Measurements from ENCODE around the gene IGFBP3.
"Not testable (repeated sequence)": the region's sequence is repeated elsewhere in the genome, so short reads cannot be mapped to it uniquely, and the experiment has no call there.

DNA sequence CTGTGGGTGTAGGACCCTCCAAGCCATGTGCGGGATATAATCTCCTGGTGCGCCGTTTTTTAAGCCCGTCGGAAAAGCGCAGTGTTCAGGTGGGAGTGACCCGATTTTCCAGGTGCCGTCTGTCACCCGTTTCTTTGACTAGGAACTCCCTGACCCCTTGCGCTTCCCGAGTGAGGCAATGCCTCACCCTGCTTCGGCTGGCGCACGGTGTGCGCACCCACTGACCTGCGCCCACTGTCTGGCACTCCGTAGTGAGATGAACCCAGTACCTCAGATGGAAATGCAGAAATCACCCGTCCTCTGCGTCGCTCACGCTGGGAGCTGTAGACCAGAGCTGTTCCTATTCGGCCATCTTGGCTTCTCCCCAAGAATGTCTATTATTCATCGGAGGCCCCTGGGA is 32.0 kb upstream of the IGFBP3 start:
- TF ChIP-seq EZH2phosphoT487 (IDR thresholded peaks at IDR 0.05; ENCODE audit: low read length); EZH2 (optimal IDR thresholded peaks at IDR 0.05; ENCODE audit: low read depth, low read length): not testable (repeated sequence)
- TF ChIP-seq, protein P1, sequence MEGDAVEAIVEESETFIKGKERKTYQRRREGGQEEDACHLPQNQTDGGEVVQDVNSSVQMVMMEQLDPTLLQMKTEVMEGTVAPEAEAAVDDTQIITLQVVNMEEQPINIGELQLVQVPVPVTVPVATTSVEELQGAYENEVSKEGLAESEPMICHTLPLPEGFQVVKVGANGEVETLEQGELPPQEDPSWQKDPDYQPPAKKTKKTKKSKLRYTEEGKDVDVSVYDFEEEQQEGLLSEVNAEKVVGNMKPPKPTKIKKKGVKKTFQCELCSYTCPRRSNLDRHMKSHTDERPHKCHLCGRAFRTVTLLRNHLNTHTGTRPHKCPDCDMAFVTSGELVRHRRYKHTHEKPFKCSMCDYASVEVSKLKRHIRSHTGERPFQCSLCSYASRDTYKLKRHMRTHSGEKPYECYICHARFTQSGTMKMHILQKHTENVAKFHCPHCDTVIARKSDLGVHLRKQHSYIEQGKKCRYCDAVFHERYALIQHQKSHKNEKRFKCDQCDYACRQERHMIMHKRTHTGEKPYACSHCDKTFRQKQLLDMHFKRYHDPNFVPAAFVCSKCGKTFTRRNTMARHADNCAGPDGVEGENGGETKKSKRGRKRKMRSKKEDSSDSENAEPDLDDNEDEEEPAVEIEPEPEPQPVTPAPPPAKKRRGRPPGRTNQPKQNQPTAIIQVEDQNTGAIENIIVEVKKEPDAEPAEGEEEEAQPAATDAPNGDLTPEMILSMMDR (IDR thresholded peaks at IDR 0.05; ENCODE audit: low read length): not testable (repeated sequence)

All from MM.1S (cell line).